ENCODE measurements around the gene PRKD1.

The PRKD1 gene

DNA sequence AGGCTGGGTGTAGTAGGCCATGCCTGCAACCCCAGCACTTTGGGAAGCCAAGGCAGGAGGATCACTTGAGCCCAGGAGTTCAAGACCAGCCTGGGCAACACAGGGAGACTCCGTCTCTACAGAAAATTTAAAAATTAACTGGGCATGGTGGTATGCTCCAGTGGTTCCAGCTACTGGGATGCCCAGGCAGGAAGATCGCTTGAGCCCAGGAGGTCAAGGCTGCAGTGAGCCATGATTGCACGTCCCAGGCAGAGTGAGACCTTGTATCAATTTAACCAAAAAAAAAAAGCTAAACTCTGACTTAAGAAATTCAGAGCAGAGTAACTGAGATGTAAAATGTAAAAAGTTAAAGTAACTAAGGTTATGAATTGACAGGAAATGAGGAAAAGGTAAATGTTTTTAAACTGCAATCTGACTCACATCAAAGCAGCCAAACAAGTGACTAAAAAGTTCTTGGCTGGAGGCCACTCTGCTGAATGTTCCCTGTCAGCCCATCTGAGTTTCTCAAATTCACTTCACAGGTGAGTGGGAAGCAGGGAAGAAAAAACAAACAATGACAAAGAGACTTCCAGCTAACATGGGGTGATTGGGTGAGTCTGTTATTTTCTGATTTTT is 21.3 kb downstream of the PRKD1 start:
- no peak for TF ChIP-seq CTCF (IDR thresholded peaks at IDR 0.05; ENCODE audit: low read length, missing control alignments)
- DNase-seq (ENCODE audit: low read depth): no peak
- no peak overlapping the region for H3K4me3 ChIP-seq (replicated peaks; ENCODE audit: low read depth, low read length)

GRCh38 chr14:29905543-29905942 is 22.1 kb downstream of the PRKD1 start:
- DNase-seq (ENCODE audit: low read depth): no peak
- TF ChIP-seq CTCF (IDR thresholded peaks at IDR 0.05; ENCODE audit: low read length, missing control alignments): no peak
- H3K4me3 ChIP-seq (replicated peaks; ENCODE audit: low read depth, low read length): no peak overlapping the region

DNA sequence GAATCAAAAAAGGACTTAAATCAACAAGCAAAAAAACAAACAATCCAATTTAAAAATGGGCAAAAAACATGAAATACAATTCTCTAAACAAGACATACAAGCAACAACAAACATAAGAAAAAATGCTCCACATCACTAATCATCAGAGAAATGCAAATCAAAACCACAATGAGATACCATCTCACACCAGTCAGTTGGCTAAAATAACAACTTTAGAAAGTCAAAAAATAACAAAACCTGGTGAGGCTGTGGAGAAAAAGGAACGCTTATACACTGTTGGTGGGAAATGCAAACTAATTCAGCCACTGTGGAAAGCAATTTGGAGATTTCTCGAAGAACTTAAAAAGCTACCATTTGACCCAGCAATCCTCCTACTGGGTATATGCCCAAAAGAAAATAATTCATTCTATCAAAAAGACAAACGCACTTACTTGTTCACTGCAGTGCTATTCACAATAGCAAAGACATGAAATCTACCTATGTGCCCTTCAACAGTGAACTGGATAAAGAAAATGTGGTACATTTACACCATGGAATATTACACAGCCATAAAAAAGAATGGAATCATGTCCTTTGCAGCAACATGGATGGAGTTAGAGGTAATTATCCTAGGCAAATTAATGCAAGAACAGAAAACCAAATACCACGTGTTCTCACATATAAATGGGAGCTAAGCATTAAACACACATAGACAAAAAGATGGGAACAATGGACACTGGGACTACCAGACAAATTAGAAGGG is 26.9 kb downstream of the PRKD1 start:
- no peak for DNase-seq (ENCODE audit: low read depth)
- TF ChIP-seq CTCF (IDR thresholded peaks at IDR 0.05; ENCODE audit: low read length, missing control alignments): no peak
- no peak overlapping the region for H3K4me3 ChIP-seq (replicated peaks; ENCODE audit: low read depth, low read length)

DNA sequence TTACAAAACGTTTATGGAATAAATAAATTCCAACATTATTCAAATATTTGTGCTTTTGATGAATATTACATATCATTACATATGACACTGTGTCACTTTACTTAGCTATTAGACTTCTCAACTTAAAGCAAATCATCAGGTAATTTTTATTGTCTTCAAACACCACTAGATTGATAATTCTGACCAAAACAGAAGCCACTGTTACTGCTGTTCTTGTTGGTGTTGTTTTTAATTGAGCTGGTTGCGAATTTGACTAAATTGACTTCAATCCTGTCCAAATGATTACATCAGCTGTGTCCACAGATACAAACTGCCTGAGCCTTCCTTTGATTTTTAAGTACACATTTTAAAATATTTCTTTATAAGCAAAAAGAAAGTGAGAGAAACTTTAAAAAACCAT is 29.2 kb downstream of the PRKD1 start:
- TF ChIP-seq CTCF (IDR thresholded peaks at IDR 0.05; ENCODE audit: low read length, missing control alignments): no peak
- DNase-seq (ENCODE audit: low read depth): no peak
- H3K4me3 ChIP-seq (replicated peaks; ENCODE audit: low read depth, low read length): no peak overlapping the region

GRCh38 chr14:29897181-29897580 is 30.5 kb downstream of the PRKD1 start:
- H3K4me3 ChIP-seq (replicated peaks; ENCODE audit: low read depth, low read length): no peak overlapping the region
- no peak for DNase-seq (ENCODE audit: low read depth)
- TF ChIP-seq CTCF (IDR thresholded peaks at IDR 0.05; ENCODE audit: low read length, missing control alignments): no peak

DNA sequence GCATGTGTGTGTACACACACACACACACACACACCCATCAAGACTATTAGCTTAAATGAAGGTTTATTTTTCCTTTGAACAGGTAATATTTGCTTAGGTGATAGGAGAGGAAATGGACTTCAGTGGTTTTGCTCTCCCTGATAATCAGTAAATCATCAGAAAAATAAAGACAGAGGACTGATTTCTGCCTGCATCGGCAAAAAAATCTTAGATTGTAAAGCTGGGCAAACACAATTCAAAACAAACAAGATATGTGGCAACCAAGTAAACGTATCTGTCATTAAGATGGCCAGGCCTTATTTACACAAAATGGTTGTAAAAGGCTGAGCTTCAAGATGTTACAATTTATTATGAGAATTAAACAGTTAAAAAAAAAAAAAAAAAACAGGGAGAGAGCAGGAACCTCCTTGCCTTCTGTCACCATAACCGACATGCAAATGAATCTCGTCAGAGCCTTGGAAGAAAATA is 31.3 kb downstream of the PRKD1 start:
- DNase-seq (ENCODE audit: low read depth): no peak
- TF ChIP-seq CTCF (IDR thresholded peaks at IDR 0.05; ENCODE audit: low read length, missing control alignments): no peak
- H3K4me3 ChIP-seq (replicated peaks; ENCODE audit: low read depth, low read length): no peak overlapping the region

All from fibroblast of pulmonary artery (primary cell).